GM23248 (cell line): ENCODE results near the gene RNLS. TPM values are rescaled to one million over a fixed set of nuclear protein-coding genes. Genes with fewer than 3 reads are reported as not detected.

Experiments used
- DNase-seq: peaks from one replicate; pipeline ENCODE4 v3.0.0-alpha.2; 2015
- H2AFZ ChIP-seq: fragments of 200-600 bp; sonication (generic); 2 replicates; pipeline ENCODE4 v1.6.1; 2016; ENCODE audit warnings: antibody characterized with exemption
- H3F3A ChIP-seq: fragments of 200-600 bp; sonication (generic); 2 replicates; pipeline ENCODE4 v1.6.1; 2016; ENCODE audit warnings: mild to moderate bottlenecking, antibody characterized with exemption, mixed run types; ENCODE audit not compliant: insufficient read depth
- H3K27ac ChIP-seq: fragments of 200-600 bp; sonication (generic); 2 replicates; pipeline ENCODE4 v1.5.1; 2016; ENCODE audit warnings: mild to moderate bottlenecking
- H3K27me3 ChIP-seq: fragments of 200-600 bp; sonication (generic); replicated peaks from 2 replicates; pipeline ENCODE4 v1.6.1; 2016; ENCODE audit warnings: mild to moderate bottlenecking; ENCODE audit not compliant: insufficient read depth
- H3K36me3 ChIP-seq: fragments of 200-600 bp; sonication (generic); 2 replicates; pipeline ENCODE4 v1.6.1; 2016; ENCODE audit warnings: low read depth, mild to moderate bottlenecking
- H3K4me1 ChIP-seq: fragments of 200-600 bp; sonication (generic); 2 replicates; pipeline ENCODE4 v1.6.1; 2016; ENCODE audit warnings: mild to moderate bottlenecking; ENCODE audit not compliant: insufficient read depth
- H3K4me2 ChIP-seq: fragments of 200-600 bp; sonication (generic); one replicate; pipeline ENCODE4 v1.6.1; 2016; ENCODE audit warnings: mild to moderate bottlenecking; ENCODE audit not compliant: unreplicated experiment
- H3K4me3 ChIP-seq: fragments of 200-600 bp; sonication (generic); 2 replicates; pipeline ENCODE4 v1.5.1; 2016; ENCODE audit warnings: mild to moderate bottlenecking
- H3K79me2 ChIP-seq: fragments of 200-600 bp; sonication (generic); 2 replicates; pipeline ENCODE4 v1.6.1; 2016; ENCODE audit warnings: mild to moderate bottlenecking; ENCODE audit not compliant: insufficient read depth
- H3K9ac ChIP-seq: fragments of 200-600 bp; sonication (generic); 2 replicates; pipeline ENCODE4 v1.6.1; 2016; ENCODE audit warnings: mild to moderate bottlenecking
- H3K9me2 ChIP-seq: fragments of 200-600 bp; sonication (generic); 2 replicates; pipeline ENCODE4 v1.6.1; 2016; ENCODE audit warnings: mixed run types, mild to moderate bottlenecking, moderate library complexity; ENCODE audit not compliant: insufficient read depth
- H3K9me3 ChIP-seq: fragments of 200-600 bp; sonication (generic); one replicate; pipeline ENCODE4 v1.6.1; 2017; ENCODE audit warnings: low read depth
- H4K20me1 ChIP-seq: fragments of 200-600 bp; sonication (generic); 2 replicates; pipeline ENCODE4 v1.6.0; 2016; ENCODE audit not compliant: insufficient read depth
- EZH2 ChIP-seq: fragments of 200-600 bp; sonication (generic); IDR thresholded peaks from 2 replicates; pipeline ENCODE4 v1.6.1; 2018; ENCODE audit warnings: antibody characterized with exemption, mild to moderate bottlenecking; ENCODE audit not compliant: insufficient read depth, poor library complexity, severe bottlenecking
- EZH2phosphoT487 ChIP-seq: fragments of 200-600 bp; sonication (generic); IDR thresholded peaks from 2 replicates; pipeline ENCODE4 v1.6.1; 2018; ENCODE audit warnings: antibody characterized with exemption, moderate library complexity, mild to moderate bottlenecking, low read depth; ENCODE audit not compliant: insufficient read depth
- WGBS, 2 experiments: methylation state at CpG; one replicate each; pipeline ENCODE4 v1.1.6; 2015 to 2017; ENCODE audit warnings: low lambda C conversion rate in 2 of 2, low coverage in 1 of 2; ENCODE audit errors: missing lambda C conversion rate in 2 of 2; 5-methylcytosine and 5-hydroxymethylcytosine counted together
- in situ Hi-C: fragments of 300-500 bp; cut with MboI; formaldehyde crosslinking; loops from 2 replicates; pipeline ENCODE4 v1.15.0; 2020
- polyA plus RNA-seq: library from polyadenylated mRNA; unstranded; fragments of >200 nt; fragmentation: Nextera tagmentation; extraction: Ambion mirVana; gene quantifications from 2 replicates; pipeline ENCODE4 v1.2.1, GENCODE V29; 2016
- total RNA-seq: library from RNA; depleted of rRNA; stranded (reverse); fragments of >200 nt; shearing (Covaris generic); gene quantifications from 2 replicates; pipeline ENCODE4 v1.2.3, GENCODE V29; 2014

RNLS gene
- total and polyA plus RNA-seq, 2 experiments from 2014 or later: 11.5 to 23.1 TPM

GRCh38 chr10:88471899-88472298 is 111.2 kb downstream of the RNLS start:
- Histone ChIP-seq H3F3A (no peaks in the 10 kb centered on the region), H3K4me2 (no peak overlapping the region), H3K9me3 (no peaks in the 10 kb centered on the region), H4K20me1 (no peaks in the 10 kb centered on the region), H2AFZ (no peak overlapping the region), H3K36me3 (no peaks in the 10 kb centered on the region), H3K4me3 (no peak overlapping the region), H3K79me2 (no peaks in the 10 kb centered on the region), H3K9me2 (no peaks in the 10 kb centered on the region), H3K27me3 (no peaks in the 10 kb centered on the region), H3K27ac (no peak overlapping the region), H3K9ac (no peak overlapping the region), H3K4me1 (peaks cover 6% of the 10 kb centered on the region; the same call in 1 of the 2 replicates)
- TF ChIP-seq EZH2phosphoT487: no peak
- no peak for TF ChIP-seq EZH2
- no peak for DNase-seq
- in situ Hi-C loops: no loop called here
- 53 to 78% methylated on average over 1 of the region's 1 CpG for WGBS, 2 experiments

- H3K4me2 ChIP-seq: no peak overlapping the region
- peak; percentile 13 for DNase-seq
These were observed 115.2 kb downstream of the RNLS start for GRCh38 chr10:88467835-88468485.

GRCh38 chr10:88466786-88467185 is 116.3 kb downstream of the RNLS start:
- in situ Hi-C loops: no loop called here
- Histone ChIP-seq H4K20me1 (no peaks in the 10 kb centered on the region), H3K9me3 (no peaks in the 10 kb centered on the region), H3K4me3 (no peak overlapping the region), H3K27ac (no peak overlapping the region), H3K4me1 (peaks cover 6% of the 10 kb centered on the region; the same call in 1 of the 2 replicates), H3K9ac (no peak overlapping the region), H2AFZ (no peak overlapping the region), H3K27me3 (no peaks in the 10 kb centered on the region), H3K4me2 (no peak overlapping the region), H3F3A (no peaks in the 10 kb centered on the region), H3K9me2 (no peaks in the 10 kb centered on the region; the same call in 1 of the 2 replicates), H3K36me3 (no peaks in the 10 kb centered on the region), H3K79me2 (no peaks in the 10 kb centered on the region)
- WGBS, 2 experiments: 88% methylated on average over 3 of the region's 3 CpGs
- TF ChIP-seq EZH2phosphoT487 (no peak), EZH2 (no peak)
- DNase-seq: no peak

More at GRCh38 chr10:88467835-88468485, 115.2 kb downstream of the RNLS start:
- TF ChIP-seq EZH2phosphoT487 (no peak), EZH2 (no peak)
- Histone ChIP-seq H3K9me2 (no peaks in the 10 kb centered on the region; the same call in 1 of the 2 replicates), H3K36me3 (no peaks in the 10 kb centered on the region), H3K9me3 (no peaks in the 10 kb centered on the region), H2AFZ (no peak overlapping the region), H3K9ac (no peak overlapping the region), H3K27me3 (no peaks in the 10 kb centered on the region), H4K20me1 (no peaks in the 10 kb centered on the region), H3K27ac (no peak overlapping the region), H3F3A (no peaks in the 10 kb centered on the region), H3K4me3 (no peak overlapping the region), H3K4me1 (peaks cover 6% of the 10 kb centered on the region; the same call in 1 of the 2 replicates), H3K79me2 (no peaks in the 10 kb centered on the region)
- in situ Hi-C loops: no loop called here
- 26 to 33% methylated on average over 4 of the region's 4 CpGs for WGBS, 2 experiments

GRCh38 chr10:88465765-88466164 is 117.4 kb downstream of the RNLS start:
- in situ Hi-C loops: no loop called here
- no peak for TF ChIP-seq EZH2
- no peak for TF ChIP-seq EZH2phosphoT487
- Histone ChIP-seq H3K9me3 (no peaks in the 10 kb centered on the region), H2AFZ (no peak overlapping the region), H3K4me1 (peaks cover 6% of the 10 kb centered on the region; the same call in 1 of the 2 replicates), H3K9me2 (no peaks in the 10 kb centered on the region; the same call in 1 of the 2 replicates), H3K9ac (no peak overlapping the region), H3K27ac (no peak overlapping the region), H3K4me2 (no peak overlapping the region), H3K4me3 (no peak overlapping the region), H3K27me3 (no peaks in the 10 kb centered on the region), H4K20me1 (no peaks in the 10 kb centered on the region), H3F3A (no peaks in the 10 kb centered on the region), H3K36me3 (no peaks in the 10 kb centered on the region), H3K79me2 (no peaks in the 10 kb centered on the region)
- no peak for DNase-seq
